Fibroblast of mammary gland (primary cell): ENCODE measurements around the gene LCMT1.
"Not testable (repeated sequence)": the region's sequence is repeated elsewhere in the genome, so short reads cannot be mapped to it uniquely, and the experiment has no call there.

Experiments used
- DNase-seq: peaks from one replicate; pipeline ENCODE4 v3.0.0-alpha.2; 2010; ENCODE audit warnings: low read depth
- H3K4me3 ChIP-seq: 2 replicates; pipeline ENCODE4 v1.5.1; 2011; ENCODE audit warnings: low read depth, mild to moderate bottlenecking, low read length, moderate library complexity; ENCODE audit not compliant: control insufficient read depth
- CTCF ChIP-seq: conservative IDR thresholded peaks from 2 replicates; pipeline ENCODE4 v1.5.1; 2011; ENCODE audit warnings: low read depth, low read length, inconsistent platforms; ENCODE audit not compliant: control insufficient read depth, insufficient read depth

The LCMT1 gene

GRCh38 chr16:25171390-25171789 lies 59.8 kb downstream of the LCMT1 start:
- TF ChIP-seq CTCF, result no peak
- no peak for DNase-seq
- no peak overlapping the region for H3K4me3 ChIP-seq

GRCh38 chr16:25172831-25173230 lies 61.3 kb downstream of the LCMT1 start:
- no peak for TF ChIP-seq CTCF
- no peak overlapping the region for H3K4me3 ChIP-seq

GRCh38 chr16:25174285-25174684 lies 62.7 kb downstream of the LCMT1 start:
- DNase-seq, result no peak
- TF ChIP-seq CTCF, result no peak
- no peak overlapping the region for H3K4me3 ChIP-seq

More at GRCh38 chr16:25172831-25173230, 61.3 kb downstream of the LCMT1 start:
- no peak for DNase-seq

- H3K4me3 ChIP-seq, result no peak overlapping the region
- TF ChIP-seq CTCF, result peak; percentile 1
- no peak for DNase-seq
Observed at GRCh38 chr16:25176136-25176535, 64.6 kb downstream of the LCMT1 start.

- no peak for DNase-seq
- H3K4me3 ChIP-seq, result no peak overlapping the region
- no peak for TF ChIP-seq CTCF
Observed at GRCh38 chr16:25177512-25177830, 65.9 kb downstream of the LCMT1 start.

- no peak for TF ChIP-seq CTCF
- H3K4me3 ChIP-seq, result no peak overlapping the region
- DNase-seq, result peak; percentile 10
Observed at GRCh38 chr16:25177831-25178688, 66.5 kb downstream of the LCMT1 start.

GRCh38 chr16:25181236-25181635 lies 69.7 kb downstream of the LCMT1 start:
- not testable (repeated sequence) for H3K4me3 ChIP-seq, DNase-seq
